ENCODE data around the gene EGR2.

The EGR2 gene

DNA sequence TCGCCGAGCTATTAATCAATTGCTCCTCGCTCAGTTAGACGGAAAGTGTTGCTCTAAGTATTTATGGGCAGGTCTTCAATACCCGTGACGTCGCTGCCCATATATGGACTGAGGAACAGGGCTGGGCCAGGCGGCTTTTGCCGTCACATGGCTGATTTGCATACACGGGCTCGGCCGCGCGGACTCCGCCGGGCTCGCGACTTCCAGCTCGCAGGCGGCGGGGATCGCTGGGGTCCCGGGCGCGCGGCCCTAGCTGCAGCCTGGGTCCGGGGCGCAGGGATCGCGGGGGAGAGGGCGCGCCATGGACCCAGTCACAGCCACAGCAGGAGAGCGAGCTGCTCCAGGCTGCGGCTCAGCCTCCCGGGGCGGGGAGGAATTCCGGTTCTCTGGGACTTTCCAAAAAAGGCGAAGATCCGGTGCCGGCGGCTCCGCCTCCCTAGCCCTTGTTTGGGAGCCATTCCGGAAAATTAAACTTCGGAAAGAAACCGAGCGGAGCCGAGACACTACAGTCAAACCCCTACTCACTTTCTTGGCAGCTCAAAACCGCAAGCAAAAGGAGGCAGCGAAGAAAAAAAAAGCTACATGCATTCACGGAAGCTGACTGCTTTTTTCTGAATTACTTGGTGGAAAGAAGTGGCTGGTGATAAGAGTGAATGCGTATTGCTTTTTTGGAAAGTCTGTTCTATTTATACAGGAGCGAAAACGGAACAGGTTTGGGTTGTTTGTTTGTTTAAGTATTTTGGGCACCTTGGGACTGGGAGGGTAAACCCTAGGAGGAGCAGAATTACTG is at the start of gene EGR2:
EGR2 (minus strand) TSS at position 36 of the 790 bp plus-strand sequence. CDS start 337 bp downstream, outside the sequence.
- DNase-seq (ENCODE audit: low spot score) = peak; percentile 95

DNA sequence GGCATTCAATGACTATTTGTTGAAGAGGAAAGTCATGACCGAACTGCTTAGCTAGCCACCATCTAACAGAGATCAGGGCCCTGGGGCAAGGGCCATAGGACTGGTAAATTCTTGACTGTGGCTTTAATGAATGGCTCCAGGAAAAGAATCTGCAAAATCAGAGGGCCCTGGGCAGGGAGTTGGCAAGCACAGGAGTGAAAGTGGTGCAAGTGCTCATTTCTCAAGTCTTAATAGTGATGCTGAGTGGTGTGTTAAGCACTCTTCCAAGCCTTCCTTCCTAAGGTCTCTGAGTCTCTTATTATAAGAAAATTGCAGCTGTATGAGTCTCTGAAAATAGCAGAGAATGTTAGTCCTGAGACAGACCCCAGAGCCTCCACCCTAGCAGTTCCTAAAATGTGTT is 46.3 kb upstream of the EGR2 start:
- DNase-seq (ENCODE audit: low spot score) = no peak

DNA sequence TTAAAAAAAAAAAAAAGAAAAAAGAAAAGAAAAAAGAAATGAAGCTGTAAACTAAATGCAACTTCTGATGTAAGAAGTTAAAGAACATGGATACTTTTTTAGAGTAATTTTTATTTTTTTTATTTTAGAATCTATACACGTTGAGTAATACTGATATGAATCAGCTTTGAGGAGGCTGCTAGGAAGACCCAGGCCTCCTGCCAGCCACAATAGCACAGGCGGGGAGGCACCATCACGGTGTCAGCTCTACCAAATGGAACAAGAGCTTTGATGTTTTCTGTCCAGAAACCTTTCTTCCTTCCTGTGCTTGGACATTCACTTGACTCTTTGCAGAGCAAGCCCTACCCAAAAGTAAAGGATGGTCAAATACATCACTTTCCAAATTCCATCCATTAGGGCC is 45.3 kb upstream of the EGR2 start:
- DNase-seq (ENCODE audit: low spot score) = no peak

DNA sequence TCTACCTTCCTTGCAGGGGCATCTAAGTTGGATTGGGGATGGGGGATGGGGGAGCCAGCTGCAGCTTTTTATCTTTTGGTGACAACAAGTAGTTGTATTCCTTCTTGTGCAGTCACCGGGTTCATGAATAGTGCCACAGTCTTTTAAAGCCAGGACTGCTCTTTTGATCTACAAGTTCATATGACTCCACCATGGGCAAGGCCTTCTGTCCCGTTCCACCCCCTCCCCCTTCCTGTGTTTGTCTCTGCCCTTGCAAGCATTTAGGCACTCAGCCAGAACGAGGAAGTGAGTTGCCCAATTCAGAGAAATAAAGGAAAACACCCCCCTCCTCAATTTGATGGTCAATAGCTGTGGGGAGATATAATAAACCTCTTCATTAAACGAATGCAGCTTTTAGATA is 44.8 kb upstream of the EGR2 start:
- peak; percentile 12 for DNase-seq (ENCODE audit: low spot score)

DNA sequence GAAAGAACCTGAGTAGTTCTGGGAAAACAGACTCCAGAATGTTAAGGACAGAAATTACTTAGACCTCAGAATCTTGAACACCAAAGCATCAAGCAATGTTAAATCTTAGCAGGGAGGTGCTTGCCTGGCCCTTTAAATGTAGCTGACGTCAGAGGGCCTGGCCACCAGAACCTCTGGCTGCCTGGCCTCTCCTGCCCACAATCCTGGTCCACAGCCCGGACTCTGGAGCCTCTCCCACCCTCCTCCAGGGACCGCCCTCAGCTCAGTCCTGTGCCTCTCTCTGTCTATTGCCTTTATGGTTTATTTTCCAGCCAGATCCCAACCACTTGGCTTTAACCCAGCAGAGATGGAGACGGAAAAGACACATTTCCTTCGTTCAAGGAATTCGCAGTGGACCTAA is 42.2 kb upstream of the EGR2 start:
- DNase-seq (ENCODE audit: low spot score) = no peak

DNA sequence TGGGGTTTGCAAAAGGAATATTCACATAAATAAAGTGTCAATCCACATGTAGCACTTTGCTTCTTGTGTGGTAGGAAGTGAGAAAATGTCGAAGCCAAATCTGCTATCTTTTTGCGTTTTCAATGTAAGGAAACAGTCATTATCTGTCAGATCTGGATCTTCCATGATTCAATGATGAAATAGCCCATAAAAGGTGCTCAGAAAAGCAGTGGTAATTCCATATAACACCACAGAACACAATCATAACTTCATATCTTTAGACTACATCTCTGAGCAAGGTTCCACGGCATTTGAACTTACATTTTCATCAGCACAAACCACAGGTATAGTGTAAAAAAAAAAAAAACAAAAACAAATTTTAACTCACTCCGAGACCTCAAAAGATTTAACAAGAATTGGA is 39.9 kb upstream of the EGR2 start:
- no peak for DNase-seq (ENCODE audit: low spot score)

DNA sequence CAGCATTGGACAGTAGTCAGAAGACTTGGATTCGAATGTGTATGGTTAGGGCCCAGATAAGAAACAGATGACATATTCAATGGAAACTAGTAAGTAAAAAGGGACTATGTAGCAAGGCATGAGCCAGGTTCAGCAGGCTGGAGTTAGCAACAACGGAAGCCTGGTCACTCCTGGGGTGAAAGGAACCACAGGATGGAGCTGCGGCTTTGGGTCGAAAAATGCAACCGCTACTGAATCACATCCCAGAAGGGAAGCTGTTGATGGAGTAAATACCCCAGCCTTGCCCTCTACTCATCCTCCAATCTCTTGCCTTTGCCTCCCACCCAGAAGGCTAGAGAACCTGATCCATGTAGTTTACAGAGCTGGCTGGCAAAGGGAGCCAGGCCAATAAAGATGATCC is 37.5 kb upstream of the EGR2 start:
- no peak for DNase-seq (ENCODE audit: low spot score)

DNA sequence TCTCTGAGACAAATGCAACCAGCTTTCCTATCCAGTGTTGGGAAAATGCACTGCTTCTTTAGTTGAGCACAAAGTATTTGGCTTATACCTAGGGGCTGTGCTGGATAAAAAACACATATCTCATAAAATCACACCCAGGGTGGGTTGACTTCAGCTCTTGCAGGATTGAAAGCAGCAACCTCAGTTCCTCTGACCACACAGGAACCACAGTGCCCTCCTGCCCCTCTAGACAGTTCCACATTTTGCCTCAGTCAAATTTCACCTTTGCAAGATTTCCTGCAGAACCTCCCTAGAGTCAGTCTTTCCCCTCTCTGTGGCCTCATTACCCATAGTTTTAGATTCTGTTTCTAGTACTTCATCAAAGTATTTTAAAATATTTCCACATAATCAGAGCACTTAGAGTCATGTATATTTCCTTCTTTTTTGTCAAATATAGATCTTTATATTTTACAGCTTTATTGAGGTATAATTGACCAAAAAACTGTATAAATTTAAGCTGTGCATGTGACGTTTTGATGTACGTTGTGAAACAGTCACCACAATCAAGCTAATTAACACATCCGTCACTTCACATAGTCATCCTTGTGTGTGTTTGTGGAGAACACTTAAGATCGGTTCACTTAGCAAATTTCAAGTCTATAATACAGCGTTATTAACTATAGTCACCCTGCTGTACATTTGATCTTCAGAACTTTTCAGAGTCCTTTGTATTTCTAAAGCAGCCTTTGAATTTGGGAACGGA is 37.0 kb upstream of the EGR2 start:
- no peak for DNase-seq (ENCODE audit: low spot score)

DNA sequence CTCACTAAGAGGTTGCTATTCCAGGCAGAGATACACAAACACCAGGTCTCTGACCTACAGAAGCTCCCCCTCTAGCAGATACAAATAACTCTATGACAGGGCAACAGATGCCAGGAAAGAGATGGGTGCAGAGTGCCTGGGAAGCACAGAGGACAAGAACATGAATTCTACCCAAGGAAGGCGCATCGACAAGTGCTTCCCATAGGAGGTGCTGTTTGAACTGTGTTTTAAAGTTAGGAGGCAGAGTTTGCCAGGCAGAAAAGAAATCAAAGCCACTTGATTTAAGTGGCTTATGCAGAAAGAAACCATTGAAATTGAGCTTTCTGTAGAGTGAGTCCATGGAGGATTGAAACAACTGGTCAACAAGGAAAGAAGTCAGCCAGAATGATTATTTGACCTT is 35.3 kb upstream of the EGR2 start:
- DNase-seq (ENCODE audit: low spot score) = no peak

DNA sequence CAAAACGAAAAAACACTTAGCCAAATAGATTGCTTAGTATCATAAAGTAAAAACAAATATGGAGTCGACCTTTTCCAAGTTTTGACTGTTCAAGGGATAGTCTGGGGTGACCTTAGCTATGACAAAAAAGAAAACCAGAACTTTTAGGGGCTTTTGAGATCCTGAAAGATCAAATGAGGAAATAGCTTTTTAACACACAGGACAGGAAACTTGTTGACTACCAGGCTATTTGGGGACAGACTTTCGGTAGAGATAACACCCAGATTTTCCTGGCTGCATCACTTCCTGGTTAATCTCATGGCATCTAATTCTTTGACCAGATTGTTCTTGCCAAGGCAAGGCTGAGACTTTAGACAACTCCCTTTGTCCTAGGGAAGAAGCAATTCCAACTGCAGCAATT is 34.5 kb upstream of the EGR2 start:
- DNase-seq (ENCODE audit: low spot score) = peak; percentile 12

DNA sequence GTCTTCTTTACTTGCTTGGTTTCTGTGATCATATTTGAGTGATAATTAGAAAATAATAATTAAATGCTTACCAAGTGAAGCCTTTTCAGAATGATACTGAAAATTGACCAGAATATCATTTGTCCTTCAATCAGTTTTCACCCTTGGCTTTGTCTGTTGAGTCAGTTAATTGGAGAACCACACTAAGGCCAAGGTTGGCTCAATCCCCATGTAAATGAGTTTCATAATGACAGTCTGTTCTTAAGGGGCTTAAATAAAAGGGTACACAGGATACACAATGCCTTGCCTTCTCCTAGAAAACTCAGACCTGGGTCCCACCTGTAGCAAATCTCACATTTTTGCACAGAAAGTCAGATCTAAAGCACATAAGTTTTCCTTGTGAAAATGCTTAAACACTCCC is 31.3 kb upstream of the EGR2 start:
- no peak for DNase-seq (ENCODE audit: low spot score)

DNA sequence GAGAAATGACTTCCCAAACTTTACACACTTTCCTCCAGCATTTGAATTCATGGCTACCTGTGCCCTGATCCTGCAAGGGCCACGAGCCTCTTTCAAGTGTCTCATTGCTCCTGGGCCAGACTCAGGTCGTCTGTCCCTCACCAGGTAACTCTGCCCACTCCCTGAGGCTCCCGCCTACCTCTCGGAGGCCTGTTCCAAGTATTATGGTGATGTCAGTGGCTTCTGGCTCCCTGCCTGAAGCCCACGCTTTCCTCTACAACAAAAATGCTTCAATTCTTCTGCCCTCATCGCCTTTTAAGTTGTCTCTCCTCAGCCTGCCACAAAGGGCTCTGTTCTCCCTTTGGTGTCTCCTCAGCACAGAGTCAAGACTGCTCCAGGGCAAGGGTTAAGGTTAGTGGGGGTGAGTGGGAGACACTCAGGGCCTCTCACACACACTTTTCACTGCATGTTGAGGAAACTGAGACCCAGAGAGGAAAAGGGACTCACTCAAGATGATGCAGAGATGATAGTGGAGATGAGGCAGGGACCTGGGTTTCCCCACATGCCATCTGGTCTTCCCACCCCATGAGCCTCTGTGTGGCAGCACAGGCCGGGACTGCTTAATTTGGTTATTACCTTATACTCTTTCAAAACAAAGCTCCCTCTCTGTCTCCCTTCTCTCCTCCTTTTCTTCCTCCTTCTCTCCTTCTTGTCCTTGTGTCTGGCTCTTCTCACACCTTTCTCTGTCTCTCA is 28.3 kb upstream of the EGR2 start:
- no peak for DNase-seq (ENCODE audit: low spot score)

DNA sequence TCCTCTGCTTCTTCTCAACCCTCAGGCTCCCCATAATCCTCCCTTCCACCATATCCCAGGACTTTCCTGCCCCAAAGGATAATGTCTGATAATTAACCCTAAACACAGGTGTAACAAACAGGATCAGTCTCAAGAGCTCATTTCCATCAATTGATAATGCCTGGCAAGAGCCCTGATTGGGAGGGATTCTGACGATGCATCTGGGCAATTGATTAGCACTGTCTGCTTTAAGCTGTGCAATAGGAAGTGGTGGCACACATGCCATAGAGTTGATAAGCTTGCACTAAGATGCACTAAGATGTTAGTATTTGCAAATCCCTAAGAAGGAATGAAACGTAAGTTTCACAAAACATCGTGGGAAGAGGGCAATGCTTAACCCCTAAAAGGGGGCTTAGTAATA is 27.4 kb upstream of the EGR2 start:
- no peak for DNase-seq (ENCODE audit: low spot score)

DNA sequence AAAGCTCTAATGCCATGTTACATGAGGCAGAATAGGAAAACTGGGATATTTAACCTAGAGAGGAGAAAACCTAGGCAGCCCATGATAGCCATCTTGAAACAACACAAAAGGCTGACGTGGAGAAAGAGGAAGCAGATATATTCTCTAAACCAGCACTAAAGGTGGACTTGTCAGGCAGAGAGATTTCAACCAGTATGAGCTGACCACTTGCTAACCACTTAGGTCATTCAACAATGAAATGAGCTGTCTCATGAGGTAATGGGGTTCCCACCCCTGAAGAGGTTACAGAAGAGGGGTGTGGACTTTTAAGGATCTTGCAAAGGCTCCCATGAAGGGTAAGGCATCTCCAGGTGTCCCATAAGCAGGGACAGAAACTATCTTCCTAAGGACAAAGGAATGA is 26.8 kb upstream of the EGR2 start:
- no peak for DNase-seq (ENCODE audit: low spot score)

DNA sequence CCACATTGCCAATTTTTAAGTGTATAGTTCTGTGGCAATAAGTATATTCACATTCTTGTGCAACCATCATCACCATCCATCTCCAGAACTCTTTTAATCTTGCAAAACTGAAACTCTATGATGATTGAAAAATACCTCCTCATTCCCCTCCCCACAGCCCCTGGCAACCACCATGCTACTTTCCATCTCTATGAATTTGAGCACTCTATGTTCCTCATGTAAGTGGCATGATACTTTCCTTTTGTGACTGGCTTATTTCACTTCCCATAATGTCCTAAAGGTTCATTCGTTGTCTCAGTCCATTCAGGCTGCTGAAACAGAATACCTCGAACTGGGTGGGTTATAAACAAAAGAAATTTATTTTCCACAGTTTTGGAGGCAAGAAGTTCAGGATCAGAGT is 23.4 kb upstream of the EGR2 start:
- DNase-seq (ENCODE audit: low spot score) = no peak

DNA sequence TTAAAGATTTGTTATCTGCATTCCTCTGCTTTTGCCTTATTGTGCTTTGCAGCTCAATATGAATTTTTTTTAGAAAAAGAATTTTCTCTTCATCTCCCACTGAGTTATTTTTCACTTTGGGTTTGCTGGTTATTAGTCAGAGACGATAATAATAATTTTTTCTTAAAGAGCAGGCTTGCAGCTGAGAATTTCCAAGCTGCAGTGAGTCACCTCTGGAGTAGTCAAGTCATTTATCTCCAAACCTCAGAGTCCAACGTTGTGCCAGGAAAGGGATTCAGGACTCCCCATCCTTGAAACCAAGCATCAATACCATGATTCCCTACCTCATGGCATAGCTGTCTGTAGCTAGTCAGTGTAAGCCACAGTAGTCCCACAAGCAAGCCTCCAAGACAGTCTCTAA is 15.2 kb upstream of the EGR2 start:
- no peak for DNase-seq (ENCODE audit: low spot score)

DNA sequence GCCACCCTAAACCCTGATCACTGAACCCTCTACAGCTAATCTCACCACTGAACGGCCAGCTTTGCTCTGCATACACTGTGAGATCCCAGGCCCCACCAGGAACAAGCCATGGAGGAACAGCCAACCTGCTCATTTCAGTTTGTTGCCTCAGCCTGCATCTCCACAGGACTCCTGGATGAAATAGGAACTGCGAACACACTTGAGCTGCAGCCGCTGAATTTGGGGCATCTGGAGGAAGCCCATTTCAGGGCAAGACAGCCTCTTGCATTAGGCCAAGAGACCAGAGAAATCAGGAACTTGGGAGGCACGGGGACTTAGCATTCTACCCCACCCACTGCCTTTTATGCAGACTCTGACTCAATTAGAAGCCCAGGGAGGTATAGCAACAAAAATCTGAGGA is 14.5 kb upstream of the EGR2 start:
- DNase-seq (ENCODE audit: low spot score) = no peak

DNA sequence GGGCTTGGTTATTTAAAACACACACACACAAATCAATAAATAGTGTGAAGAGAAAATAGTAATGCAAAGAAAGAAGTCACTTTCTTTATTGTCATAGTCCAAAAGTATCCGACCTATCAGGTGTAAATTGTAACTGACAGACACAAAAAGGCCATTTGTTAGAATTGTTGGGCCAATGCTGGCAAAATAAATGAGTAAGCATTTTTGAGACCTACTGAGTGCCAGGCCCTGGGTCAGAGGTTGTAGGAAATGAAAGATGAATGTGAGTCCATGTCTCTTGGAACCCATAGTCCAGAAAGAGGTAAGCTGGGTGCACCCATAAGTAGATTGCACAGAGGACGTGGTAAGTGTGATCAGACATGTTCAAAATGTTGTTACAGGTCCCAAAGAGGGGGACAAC is 13.5 kb upstream of the EGR2 start:
- DNase-seq (ENCODE audit: low spot score) = no peak

DNA sequence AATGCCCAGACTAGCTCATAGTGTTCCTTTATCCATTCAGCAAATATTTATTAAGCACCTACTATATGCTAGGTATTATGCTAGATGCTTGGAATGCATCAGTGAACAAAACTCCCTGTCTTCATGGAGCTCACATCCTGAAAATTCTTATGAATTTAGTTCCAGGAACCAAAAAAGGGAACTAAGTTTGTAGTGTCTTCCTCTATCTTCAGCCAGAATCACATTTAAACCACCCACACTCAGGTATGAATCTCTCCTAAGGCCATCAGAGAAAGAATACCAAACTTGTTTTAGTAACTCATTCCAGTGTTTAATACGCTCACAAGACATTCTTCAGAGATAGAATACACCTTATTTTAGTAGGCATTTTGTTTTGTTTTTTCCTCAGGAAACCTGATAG is 10.1 kb upstream of the EGR2 start:
- DNase-seq (ENCODE audit: low spot score) = no peak

DNA sequence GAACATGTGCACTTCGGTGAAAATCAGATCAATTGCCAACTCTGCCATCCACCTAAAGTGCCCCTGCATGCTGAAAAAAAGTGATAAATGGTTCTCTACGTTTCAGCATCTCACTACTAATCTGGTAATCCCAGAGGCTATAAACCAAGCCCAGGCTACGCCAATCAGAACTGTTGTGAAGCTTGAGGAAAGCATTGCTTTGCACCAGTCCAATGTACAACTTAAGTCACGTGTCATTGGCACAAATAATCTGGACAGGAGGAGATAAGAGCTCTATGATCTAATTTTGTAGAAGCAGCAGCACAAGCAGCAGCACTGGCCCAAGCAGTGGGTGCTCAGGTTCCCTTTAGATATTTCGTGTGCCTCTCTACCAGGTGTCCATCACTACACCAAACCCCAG is 4.4 kb upstream of the EGR2 start:
- DNase-seq (ENCODE audit: low spot score) = no peak

DNA sequence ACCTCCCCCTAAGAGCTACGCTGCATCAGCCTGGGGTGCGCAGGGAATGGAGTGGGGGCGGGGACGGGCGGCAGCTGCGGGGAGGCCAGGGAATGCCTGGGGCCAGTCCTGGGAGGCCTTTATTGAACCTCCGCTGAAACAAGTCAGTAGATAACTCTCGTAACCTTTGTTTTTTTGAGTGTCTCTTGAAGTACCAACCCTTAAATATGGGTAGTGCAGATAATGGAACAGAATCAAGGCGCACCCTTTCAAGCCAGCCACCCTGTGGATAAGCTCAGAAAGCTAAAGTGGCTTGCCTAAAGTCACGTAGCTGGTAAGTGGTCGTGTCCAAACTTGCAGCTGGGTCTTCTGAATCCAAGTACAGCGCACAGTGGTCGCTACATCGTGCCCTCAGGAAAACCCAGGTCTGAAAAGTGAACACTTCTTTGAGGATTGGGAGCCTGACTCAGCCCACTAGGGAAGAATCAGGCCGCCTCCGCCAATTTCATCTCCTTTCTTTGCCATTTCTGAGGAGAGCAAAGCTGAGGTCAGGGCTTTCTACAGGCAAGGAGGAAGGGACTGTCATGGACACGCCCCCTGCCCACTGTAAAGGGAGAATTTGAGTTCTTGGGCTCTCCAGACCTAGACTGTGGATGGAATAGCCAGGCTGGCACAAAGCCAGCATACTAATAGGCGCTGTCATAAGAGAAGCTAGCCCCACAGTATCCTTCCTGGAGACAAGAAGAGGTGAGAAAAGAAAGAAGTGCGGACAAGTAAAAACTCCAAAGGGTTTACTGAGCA is 3.2 kb upstream of the EGR2 start:
- DNase-seq (ENCODE audit: low spot score) = no peak

DNA sequence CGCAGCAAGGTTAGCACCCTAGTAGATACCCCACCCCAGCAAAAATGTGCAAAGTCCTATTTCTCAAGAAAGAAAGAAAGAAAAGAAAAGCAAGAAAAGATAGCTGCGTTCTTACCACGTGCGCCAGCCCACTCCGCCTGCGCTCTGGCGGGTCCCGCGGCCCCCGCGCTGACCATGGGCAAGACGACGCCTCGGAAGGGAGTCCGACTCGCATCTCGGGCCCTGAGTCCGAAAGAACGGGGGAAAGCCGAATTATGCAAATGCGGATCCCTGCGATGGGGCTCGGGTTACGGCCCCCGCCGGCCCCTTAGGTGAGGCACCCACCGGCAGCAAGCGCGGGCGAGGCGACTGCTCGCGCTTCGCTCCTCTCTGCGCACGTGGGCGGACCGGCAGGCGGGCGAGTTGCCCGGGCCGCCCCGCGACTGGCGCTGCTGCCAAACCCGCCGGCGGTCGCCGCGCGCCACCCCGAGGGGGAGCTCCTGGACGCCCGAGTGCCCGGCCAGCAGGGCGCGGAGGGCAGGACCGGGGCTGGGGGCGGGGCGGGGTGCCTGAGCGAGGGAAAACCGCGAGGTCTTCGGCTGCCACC is 2.4 kb upstream of the EGR2 start:
- DNase-seq (ENCODE audit: low spot score) = no peak

Data from putamen (tissue), 1 donor.